ENCODE measurements around the gene SPRYD4.
A peak's percentile ranks its signal among the peaks of the same experiment; 100 is the strongest.

The SPRYD4 gene

DNA sequence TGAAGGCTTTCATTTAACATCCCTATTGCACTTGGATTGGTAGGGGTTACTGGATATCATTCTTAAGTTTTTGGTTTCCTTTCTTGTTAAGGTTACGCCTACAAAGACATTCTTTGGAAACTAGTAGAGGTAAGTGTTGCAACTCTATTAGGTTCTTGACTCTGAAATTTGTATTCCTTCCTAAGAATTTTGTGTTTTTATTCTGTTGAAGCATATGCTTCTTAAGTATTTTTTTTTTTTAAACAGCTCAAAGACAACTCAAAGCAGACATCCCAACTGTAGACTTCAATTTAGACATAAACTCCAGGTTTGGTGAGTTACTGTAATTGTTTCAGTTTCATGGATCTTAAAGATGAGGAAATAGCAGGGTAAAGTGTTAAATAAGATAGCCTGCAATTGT lies 52.1 kb downstream of the SPRYD4 start:
- no peak for DNase-seq (ENCODE audit: low read depth in 2 of 2, low spot score in 1 of 2)

GRCh38 chr12:56521209-56521589 lies 52.8 kb downstream of the SPRYD4 start:
- DNase-seq (ENCODE audit: low read depth in 2 of 2, low spot score in 1 of 2): no peak

DNA sequence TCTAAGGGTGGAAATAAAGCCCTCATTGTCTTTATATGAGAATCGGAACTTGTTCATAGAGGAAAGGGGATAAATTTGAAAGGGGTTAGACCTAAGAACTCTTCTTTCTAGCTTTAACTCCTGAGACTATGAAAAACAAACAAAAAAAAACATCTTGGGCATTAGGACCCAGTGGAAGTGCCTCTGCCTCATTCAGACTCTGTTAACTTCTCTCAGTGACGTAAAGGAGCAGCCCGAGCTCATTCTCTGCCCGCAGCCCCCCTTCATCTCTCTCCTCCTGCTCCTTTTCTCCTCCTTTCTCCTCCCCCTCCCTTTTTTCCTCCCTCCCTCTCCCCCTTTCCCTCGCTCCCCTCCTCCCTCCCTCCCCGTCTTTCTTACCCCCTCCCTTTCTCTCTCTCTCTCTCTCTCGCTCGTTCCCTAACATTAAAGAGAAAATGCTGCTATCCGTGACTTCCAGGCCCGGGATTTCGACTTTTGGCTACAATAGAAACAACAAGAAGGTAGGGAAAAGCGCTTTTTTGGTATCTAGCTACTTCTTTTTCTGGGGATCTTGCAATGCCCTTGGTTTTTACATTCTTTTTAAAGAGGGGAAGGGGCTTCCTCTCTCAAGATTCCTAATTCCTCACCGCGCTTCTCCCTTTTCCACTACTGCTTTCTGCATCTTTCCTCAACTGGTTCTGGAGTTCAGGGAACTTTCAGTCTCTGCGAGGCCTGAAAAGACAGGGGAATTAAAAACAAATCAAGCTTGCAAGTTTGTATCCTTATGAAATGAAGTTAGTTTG lies 53.4 kb downstream of the SPRYD4 start, which contains the start of gene RBMS2:
TSS of gene RBMS2 (plus strand) at position 231 of the 782 bp plus-strand sequence. CDS start at position 435, 204 bp downstream.
- peak in 1 of 2 donors; percentile 10 for DNase-seq (ENCODE audit: low read depth in 2 of 2, low spot score in 1 of 2)

- no peak for DNase-seq (ENCODE audit: low read depth in 2 of 2, low spot score in 1 of 2)
Measured at GRCh38 chr12:56522411-56523193, 54.2 kb downstream of the SPRYD4 start.

DNA sequence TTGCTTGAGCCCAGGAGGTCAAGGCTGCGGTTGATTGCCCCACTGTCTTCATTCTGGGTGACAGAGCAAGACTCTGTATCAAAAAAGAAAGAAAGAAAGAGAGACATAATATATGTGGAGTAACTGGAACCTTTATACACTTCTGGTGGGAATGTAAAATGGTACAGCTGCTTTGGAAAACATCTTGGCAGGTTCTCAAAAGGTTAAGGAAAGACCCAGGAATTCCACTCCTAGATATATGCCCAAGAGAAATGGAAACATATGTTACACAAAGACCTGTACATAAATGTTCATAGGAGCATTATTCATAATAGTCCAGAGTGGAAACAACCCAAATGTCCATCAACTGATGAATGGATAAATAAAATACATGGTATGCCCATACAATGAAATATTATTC lies 60.5 kb downstream of the SPRYD4 start:
- no peak for DNase-seq (ENCODE audit: low read depth in 2 of 2, low spot score in 1 of 2)

Measured in stimulated activated CD8-positive, alpha-beta memory T cell treated with anti-CD3 and anti-CD28 coated beads, Interleukin-4, amount 100 ng/mL, for 1 hour (primary cell).